Measurements from ENCODE around the gene TPH1. TPM values are rescaled to one million over a fixed set of nuclear protein-coding genes. Genes with fewer than 3 reads are reported as not detected.

The TPH1 gene
- total RNA-seq, 4 donors from 2014 or later = 0.07 to 0.51 (median 0.10) TPM

- intact Hi-C loops (cut with DNase I; ENCODE audit: low total_unique reads) (no loop called here), in situ Hi-C loops (cut with MboI; ENCODE audit: low sequenced_read_pairs in 4 of 4) (no loop called here)
- no peak for TF ChIP-seq CTCF (IDR thresholded peaks at IDR 0.05 in 4 of 5, conservative IDR thresholded peaks at IDR 0.05 in 1 of 5)
- TF ChIP-seq POLR2A (IDR thresholded peaks at IDR 0.05) = no peak
- no peaks in the 10 kb centered on the region for H3K4me1 ChIP-seq
- H3K9me3 ChIP-seq = no peaks in the 10 kb centered on the region
- H3K27ac ChIP-seq = no peak overlapping the region
- ATAC-seq (no peak), DNase-seq (no peak)
- no peaks in the 10 kb centered on the region for H3K27me3 ChIP-seq
- H3K4me3 ChIP-seq = no peak overlapping the region
- H3K36me3 ChIP-seq = no peaks in the 10 kb centered on the region
Observed at GRCh38 chr11:18071098-18071705, 25.1 kb upstream of the TPH1 start.

DNA sequence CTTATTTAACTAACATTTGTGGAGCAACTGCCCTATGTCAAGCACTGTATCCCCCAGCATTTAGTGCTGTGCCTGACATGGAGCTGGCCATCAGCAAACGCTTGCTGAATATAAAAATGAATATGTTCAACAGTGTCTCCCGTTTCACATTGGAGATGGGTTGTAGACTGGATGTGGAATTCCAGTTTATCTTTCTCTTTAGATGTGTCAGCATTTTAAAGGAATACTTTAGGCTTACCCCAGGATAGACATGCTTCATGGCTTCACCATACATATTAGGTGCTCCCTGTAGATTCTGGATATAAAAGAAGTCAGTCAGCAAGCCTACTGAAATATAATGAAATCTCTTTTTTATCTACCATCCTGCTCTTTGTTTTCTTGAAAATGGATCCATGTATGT, 21.3 kb upstream of the TPH1 start:
- in situ Hi-C loops (cut with MboI; ENCODE audit: low sequenced_read_pairs in 4 of 4) = no loop called here
- Histone ChIP-seq H3K36me3 (no peaks in the 10 kb centered on the region), H3K4me1 (no peaks in the 10 kb centered on the region), H3K9me3 (no peaks in the 10 kb centered on the region), H3K4me3 (no peak overlapping the region), H3K27me3 (no peaks in the 10 kb centered on the region), H3K27ac (no peak overlapping the region)
- TF ChIP-seq POLR2A (IDR thresholded peaks at IDR 0.05) (no peak), CTCF (IDR thresholded peaks at IDR 0.05 in 4 of 5, conservative IDR thresholded peaks at IDR 0.05 in 1 of 5) (no peak)
- ATAC-seq = no peak
- no peak for DNase-seq
- intact Hi-C loops (cut with DNase I; ENCODE audit: low total_unique reads) = no loop called here

DNA sequence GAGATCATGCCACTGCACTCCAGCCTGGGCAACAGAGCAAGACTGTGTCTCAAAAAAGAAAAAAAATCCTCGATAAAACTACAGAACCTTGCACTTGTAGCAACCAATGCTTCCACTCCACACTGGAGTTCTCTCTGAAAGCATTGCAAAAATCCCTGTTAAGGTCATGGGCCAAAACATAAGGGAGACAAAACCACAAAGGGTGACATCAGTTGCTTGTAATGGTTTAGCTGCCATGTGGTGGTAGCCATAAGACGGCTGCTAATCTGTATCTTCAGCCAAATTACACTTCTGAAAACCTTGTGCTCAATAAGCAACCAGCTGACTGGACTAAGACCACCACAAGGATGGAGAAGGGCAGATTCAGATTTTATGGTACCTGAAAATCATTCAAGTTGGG, 20.6 kb upstream of the TPH1 start:
- ATAC-seq (no peak), DNase-seq (no peak)
- Histone ChIP-seq H3K27me3 (no peaks in the 10 kb centered on the region), H3K9me3 (no peaks in the 10 kb centered on the region), H3K4me1 (no peaks in the 10 kb centered on the region), H3K36me3 (no peaks in the 10 kb centered on the region), H3K27ac (no peak overlapping the region), H3K4me3 (no peak overlapping the region)
- intact Hi-C loops (cut with DNase I; ENCODE audit: low total_unique reads) = no loop called here
- in situ Hi-C loops (cut with MboI; ENCODE audit: low sequenced_read_pairs in 4 of 4) = no loop called here
- TF ChIP-seq CTCF (IDR thresholded peaks at IDR 0.05 in 4 of 5, conservative IDR thresholded peaks at IDR 0.05 in 1 of 5) (no peak), POLR2A (IDR thresholded peaks at IDR 0.05) (no peak)

- ATAC-seq = no peak
- no peak for DNase-seq
- no peaks in the 10 kb centered on the region for H3K9me3 ChIP-seq
- H3K27ac ChIP-seq = no peak overlapping the region
- in situ Hi-C loops (cut with MboI; ENCODE audit: low sequenced_read_pairs in 4 of 4) (no loop called here), intact Hi-C loops (cut with DNase I; ENCODE audit: low total_unique reads) (no loop called here)
- no peak overlapping the region for H3K4me3 ChIP-seq
- H3K27me3 ChIP-seq = no peaks in the 10 kb centered on the region
- H3K4me1 ChIP-seq = peaks cover 0 to 6% of the 10 kb centered on the region in 2 donors
- no peaks in the 10 kb centered on the region for H3K36me3 ChIP-seq
- TF ChIP-seq CTCF (IDR thresholded peaks at IDR 0.05 in 4 of 5, conservative IDR thresholded peaks at IDR 0.05 in 1 of 5) (no peak), POLR2A (IDR thresholded peaks at IDR 0.05) (no peak)
Observed at GRCh38 chr11:18065572-18065971, 19.5 kb upstream of the TPH1 start.

Data from gastrocnemius medialis (tissue), 4 donors.